Globus pallidus (tissue), 1 donor: ENCODE measurements around the gene BUD13.

Experiments
- DNase-seq: peaks from one replicate; pipeline ENCODE4 v3.0.0-alpha.2; 2015; ENCODE audit warnings: low spot score

The BUD13 gene

GRCh38 chr11:116716621-116717020, 56.2 kb downstream of the BUD13 start:
- DNase-seq: no peak

GRCh38 chr11:116715383-116715782, 57.4 kb downstream of the BUD13 start:
- DNase-seq: no peak

- DNase-seq: no peak
Measured at GRCh38 chr11:116714902-116715301, 57.9 kb downstream of the BUD13 start.

- no peak for DNase-seq
Measured at GRCh38 chr11:116712428-116712827, 60.4 kb downstream of the BUD13 start.

- DNase-seq: no peak
Measured at GRCh38 chr11:116710762-116711161, 62.0 kb downstream of the BUD13 start.

GRCh38 chr11:116710001-116710674, 62.6 kb downstream of the BUD13 start:
- DNase-seq: no peak

GRCh38 chr11:116707746-116708145, 65.0 kb downstream of the BUD13 start:
- no peak for DNase-seq

- no peak for DNase-seq
Measured at GRCh38 chr11:116707161-116707629, 65.6 kb downstream of the BUD13 start.

GRCh38 chr11:116703421-116703820, 69.4 kb downstream of the BUD13 start:
- peak; percentile 41 for DNase-seq

GRCh38 chr11:116702772-116703385, 69.9 kb downstream of the BUD13 start:
- DNase-seq: no peak

- DNase-seq: no peak
Measured at GRCh38 chr11:116701876-116702275, 70.9 kb downstream of the BUD13 start.

- no peak for DNase-seq
Measured at GRCh38 chr11:116701297-116701801, 71.4 kb downstream of the BUD13 start.

GRCh38 chr11:116700586-116701220, 72.1 kb downstream of the BUD13 start:
- DNase-seq: no peak
